ENCODE data around the gene HOXA11.

HOXA11 gene

GRCh38 chr7:27133409-27134231 is 51.4 kb downstream of the HOXA11 start:
- no peak for DNase-seq (ENCODE audit: low spot score)

GRCh38 chr7:27132978-27133377 is 52.1 kb downstream of the HOXA11 start:
- no peak for DNase-seq (ENCODE audit: low spot score)

- no peak for DNase-seq (ENCODE audit: low spot score)
Observed at GRCh38 chr7:27132214-27132613, 52.8 kb downstream of the HOXA11 start.

GRCh38 chr7:27131390-27131819 is 53.6 kb downstream of the HOXA11 start:
- DNase-seq (ENCODE audit: low spot score) = no peak
